ENCODE results near the gene DNAJC9. TPM values are rescaled to one million over a fixed set of nuclear protein-coding genes. Genes with fewer than 3 reads are reported as not detected.

The DNAJC9 gene
- total RNA-seq, 2 experiments from 2014 or later: 15.4 to 15.8 TPM

DNA sequence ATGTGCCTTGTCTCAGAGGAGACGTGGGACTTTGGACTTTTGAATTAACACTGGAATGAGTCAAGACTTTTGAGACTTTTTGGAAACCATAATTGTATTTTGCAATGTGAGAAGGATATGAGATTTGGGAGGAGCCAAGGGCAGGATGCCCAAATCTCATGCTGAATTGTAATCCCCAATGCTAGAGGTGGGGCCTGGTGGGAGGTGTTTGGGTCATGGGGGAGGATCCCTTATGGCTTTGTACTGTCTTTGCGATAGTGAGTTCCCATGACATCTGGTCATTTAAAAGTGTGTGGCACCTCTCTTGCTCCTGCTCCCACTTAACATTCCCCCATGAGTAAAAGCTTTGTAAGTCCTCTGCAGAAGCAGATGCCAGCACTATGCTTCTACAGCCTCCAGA, 39.2 kb downstream of the DNAJC9 start:
- Histone ChIP-seq H3K36me3 (ENCODE audit: insufficient read depth, low read length) (peaks cover 9% of the 10 kb centered on the region), H3K4me3 (ENCODE audit: low read length) (no peak overlapping the region), H3K9me3 (ENCODE audit: control insufficient read depth in 1 of 2, insufficient read depth in 1 of 2, low read length in 2 of 2) (peaks cover 0 to 4% of the 10 kb centered on the region in 2 experiments), H3K27ac (ENCODE audit: low read depth in 1 of 2, low read length in 2 of 2) (no peak overlapping the region), H3K27me3 (ENCODE audit: control insufficient read depth in 1 of 2, insufficient read depth in 2 of 2, low read length in 2 of 2) (no peaks in the 10 kb centered on the region), H3K4me1 (ENCODE audit: insufficient read depth, low read length) (no peaks in the 10 kb centered on the region)
- H3K27ac Mint-ChIP-seq: no peak overlapping the region
- DNase-seq (no peak), ATAC-seq (ENCODE audit: poor library complexity) (no peak)
- POLR2A ChIA-PET: interaction anchor here (0.7 kb wide), 1 partner anchor 37 kb away, joined by 3 read pairs; no protein-coding TSS in a partner anchor
- H3K9me3 Mint-ChIP-seq: no peaks in the 10 kb centered on the region
- TF ChIP-seq, protein P1, sequence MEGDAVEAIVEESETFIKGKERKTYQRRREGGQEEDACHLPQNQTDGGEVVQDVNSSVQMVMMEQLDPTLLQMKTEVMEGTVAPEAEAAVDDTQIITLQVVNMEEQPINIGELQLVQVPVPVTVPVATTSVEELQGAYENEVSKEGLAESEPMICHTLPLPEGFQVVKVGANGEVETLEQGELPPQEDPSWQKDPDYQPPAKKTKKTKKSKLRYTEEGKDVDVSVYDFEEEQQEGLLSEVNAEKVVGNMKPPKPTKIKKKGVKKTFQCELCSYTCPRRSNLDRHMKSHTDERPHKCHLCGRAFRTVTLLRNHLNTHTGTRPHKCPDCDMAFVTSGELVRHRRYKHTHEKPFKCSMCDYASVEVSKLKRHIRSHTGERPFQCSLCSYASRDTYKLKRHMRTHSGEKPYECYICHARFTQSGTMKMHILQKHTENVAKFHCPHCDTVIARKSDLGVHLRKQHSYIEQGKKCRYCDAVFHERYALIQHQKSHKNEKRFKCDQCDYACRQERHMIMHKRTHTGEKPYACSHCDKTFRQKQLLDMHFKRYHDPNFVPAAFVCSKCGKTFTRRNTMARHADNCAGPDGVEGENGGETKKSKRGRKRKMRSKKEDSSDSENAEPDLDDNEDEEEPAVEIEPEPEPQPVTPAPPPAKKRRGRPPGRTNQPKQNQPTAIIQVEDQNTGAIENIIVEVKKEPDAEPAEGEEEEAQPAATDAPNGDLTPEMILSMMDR (IDR thresholded peaks at IDR 0.05): no peak
- intact Hi-C loops (cut with DNase I, micrococcal nuclease): no loop called here
- H3K36me3 Mint-ChIP-seq (ENCODE audit: low read depth): peaks cover 54% of the 10 kb centered on the region
- no peaks in the 10 kb centered on the region for H3K27me3 Mint-ChIP-seq
- H3K4me1 Mint-ChIP-seq (ENCODE audit: low read depth): no peaks in the 10 kb centered on the region
- H3K4me3 Mint-ChIP-seq: no peak overlapping the region
- CTCF ChIA-PET: no interaction called here

DNA sequence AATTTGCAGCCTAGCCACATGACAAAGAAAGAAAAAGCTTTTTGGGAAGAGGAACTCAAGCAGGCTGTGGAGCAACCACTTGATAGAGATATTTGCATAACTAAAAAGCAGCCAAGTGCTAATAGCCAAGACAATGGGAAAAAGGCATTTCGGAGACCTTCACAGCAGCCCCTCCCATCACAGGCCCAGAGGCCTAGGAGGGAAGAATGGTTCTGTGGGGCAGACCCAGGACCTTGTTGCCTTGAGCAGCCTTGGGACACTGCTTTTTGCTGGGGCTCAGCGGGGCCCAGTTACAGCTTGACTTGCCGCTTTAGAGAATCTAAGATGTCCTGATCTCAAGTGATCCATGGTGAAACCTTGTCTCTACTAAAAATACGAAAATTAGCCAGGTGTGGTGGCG, 40.7 kb downstream of the DNAJC9 start:
- Histone ChIP-seq H3K36me3 (ENCODE audit: insufficient read depth, low read length) (peaks cover 9% of the 10 kb centered on the region), H3K4me3 (ENCODE audit: low read length) (no peak overlapping the region), H3K27me3 (ENCODE audit: control insufficient read depth in 1 of 2, insufficient read depth in 2 of 2, low read length in 2 of 2) (no peaks in the 10 kb centered on the region), H3K27ac (ENCODE audit: low read depth in 1 of 2, low read length in 2 of 2) (no peak overlapping the region), H3K9me3 (ENCODE audit: control insufficient read depth in 1 of 2, insufficient read depth in 1 of 2, low read length in 2 of 2) (peaks cover 0 to 4% of the 10 kb centered on the region in 2 experiments), H3K4me1 (ENCODE audit: insufficient read depth, low read length) (no peaks in the 10 kb centered on the region)
- Mint-ChIP-seq H3K27me3 (no peaks in the 10 kb centered on the region), H3K27ac (no peak overlapping the region), H3K9me3 (no peaks in the 10 kb centered on the region), H3K36me3 (ENCODE audit: low read depth) (peaks cover 46% of the 10 kb centered on the region), H3K4me1 (ENCODE audit: low read depth) (no peaks in the 10 kb centered on the region), H3K4me3 (no peak overlapping the region)
- ChIA-PET POLR2A (no interaction called here), CTCF (no interaction called here)
- TF ChIP-seq, protein P1 (IDR thresholded peaks at IDR 0.05): no peak
- intact Hi-C loops (cut with DNase I, micrococcal nuclease): no loop called here
- DNase-seq (no peak), ATAC-seq (ENCODE audit: poor library complexity) (no peak)

DNA sequence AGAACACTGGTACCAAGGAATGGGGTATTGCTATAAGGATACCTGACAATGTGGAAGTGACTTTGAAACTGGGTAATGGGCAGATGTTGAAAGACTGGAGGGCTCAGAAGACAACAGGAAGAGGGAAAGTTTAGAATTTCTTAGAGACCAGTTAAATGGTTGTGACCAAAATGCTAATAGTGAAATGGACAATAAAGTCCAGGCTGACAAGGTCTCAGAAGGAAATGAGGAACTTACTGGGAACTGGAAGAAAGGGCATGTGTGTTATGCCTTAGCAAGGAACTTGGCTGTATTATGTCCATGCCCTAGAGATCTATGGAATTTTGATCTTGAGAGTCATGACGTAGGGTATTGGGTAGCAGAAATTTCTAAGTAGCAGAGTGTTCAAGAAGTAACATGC, 41.2 kb downstream of the DNAJC9 start:
- peaks cover 45% of the 10 kb centered on the region for H3K36me3 Mint-ChIP-seq (ENCODE audit: low read depth)
- CTCF ChIA-PET: no interaction called here

More for the DNA sequence above, 41.2 kb downstream of the DNAJC9 start:
- Mint-ChIP-seq H3K27ac (no peak overlapping the region), H3K9me3 (no peaks in the 10 kb centered on the region), H3K4me1 (ENCODE audit: low read depth) (no peaks in the 10 kb centered on the region), H3K4me3 (no peak overlapping the region), H3K27me3 (no peaks in the 10 kb centered on the region)
- POLR2A ChIA-PET: no interaction called here
- Histone ChIP-seq H3K4me3 (ENCODE audit: low read length) (no peak overlapping the region), H3K4me1 (ENCODE audit: insufficient read depth, low read length) (no peaks in the 10 kb centered on the region), H3K9me3 (ENCODE audit: control insufficient read depth in 1 of 2, insufficient read depth in 1 of 2, low read length in 2 of 2) (peaks cover 0 to 4% of the 10 kb centered on the region in 2 experiments), H3K27me3 (ENCODE audit: control insufficient read depth in 1 of 2, insufficient read depth in 2 of 2, low read length in 2 of 2) (no peaks in the 10 kb centered on the region), H3K27ac (ENCODE audit: low read depth in 1 of 2, low read length in 2 of 2) (no peak overlapping the region), H3K36me3 (ENCODE audit: insufficient read depth, low read length) (peaks cover 9% of the 10 kb centered on the region)
- ATAC-seq (ENCODE audit: poor library complexity) (no peak), DNase-seq (no peak)
- intact Hi-C loops (cut with DNase I, micrococcal nuclease): no loop called here
- TF ChIP-seq, protein P1 (IDR thresholded peaks at IDR 0.05): no peak
